ENCODE measurements around the gene GRK6. TPM values are rescaled to one million over a fixed set of nuclear protein-coding genes. Genes with fewer than 3 reads are reported as not detected.

Gene GRK6
- total RNA-seq, 4 donors from 2014 or later = 19.4 to 26.4 (median 23.2) TPM

DNA sequence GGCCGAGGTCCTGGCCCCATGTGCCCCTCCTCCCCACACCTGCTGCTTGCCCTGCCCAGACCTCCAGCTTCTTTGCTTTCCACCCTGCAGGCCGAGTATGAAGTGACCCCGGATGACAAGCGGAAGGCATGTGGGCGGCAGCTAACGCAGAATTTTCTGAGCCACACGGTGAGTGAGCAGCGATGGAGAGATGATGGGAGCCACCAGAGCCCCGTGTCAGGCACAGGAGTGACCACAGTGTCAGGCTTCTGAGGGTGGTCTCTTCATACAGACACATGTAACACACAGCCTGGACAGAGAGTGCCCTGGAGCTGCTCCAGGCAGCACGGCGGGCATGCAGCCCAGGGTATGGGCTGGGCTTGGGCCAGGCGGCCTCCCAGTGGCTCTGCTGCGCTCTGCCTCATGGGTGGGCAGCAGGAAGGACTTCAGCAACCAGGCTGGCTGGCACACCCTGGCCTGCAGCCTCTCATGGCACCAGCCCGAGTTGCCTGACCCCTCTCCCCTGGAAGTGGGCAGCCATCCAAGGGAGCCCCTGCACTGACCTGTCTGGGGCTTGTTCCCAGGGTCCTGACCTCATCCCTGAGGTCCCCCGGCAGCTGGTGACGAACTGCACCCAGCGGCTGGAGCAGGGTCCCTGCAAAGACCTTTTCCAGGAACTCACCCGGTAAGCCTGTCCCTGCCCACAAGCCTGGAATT is 5.8 kb downstream of the GRK6 start:
- 70 to 80% methylated on average over 13 of the region's 18 CpGs for WGBS, 2 donors
- peaks cover 0 to 48% (median 35%) of the 10 kb centered on the region in 4 donors for H3K4me1 ChIP-seq
- no peak overlapping the region for H3K4me3 ChIP-seq
- no peaks in the 10 kb centered on the region for H3K9me3 ChIP-seq
- peak overlapping the region in 3 of 4 donors; percentile 25 to 68 (median 39) for H3K27ac ChIP-seq
- TF ChIP-seq EP300 (IDR thresholded peaks at IDR 0.05) (no peak), POLR2A (IDR thresholded peaks at IDR 0.05) (no peak)
- TF ChIP-seq, protein P1, sequence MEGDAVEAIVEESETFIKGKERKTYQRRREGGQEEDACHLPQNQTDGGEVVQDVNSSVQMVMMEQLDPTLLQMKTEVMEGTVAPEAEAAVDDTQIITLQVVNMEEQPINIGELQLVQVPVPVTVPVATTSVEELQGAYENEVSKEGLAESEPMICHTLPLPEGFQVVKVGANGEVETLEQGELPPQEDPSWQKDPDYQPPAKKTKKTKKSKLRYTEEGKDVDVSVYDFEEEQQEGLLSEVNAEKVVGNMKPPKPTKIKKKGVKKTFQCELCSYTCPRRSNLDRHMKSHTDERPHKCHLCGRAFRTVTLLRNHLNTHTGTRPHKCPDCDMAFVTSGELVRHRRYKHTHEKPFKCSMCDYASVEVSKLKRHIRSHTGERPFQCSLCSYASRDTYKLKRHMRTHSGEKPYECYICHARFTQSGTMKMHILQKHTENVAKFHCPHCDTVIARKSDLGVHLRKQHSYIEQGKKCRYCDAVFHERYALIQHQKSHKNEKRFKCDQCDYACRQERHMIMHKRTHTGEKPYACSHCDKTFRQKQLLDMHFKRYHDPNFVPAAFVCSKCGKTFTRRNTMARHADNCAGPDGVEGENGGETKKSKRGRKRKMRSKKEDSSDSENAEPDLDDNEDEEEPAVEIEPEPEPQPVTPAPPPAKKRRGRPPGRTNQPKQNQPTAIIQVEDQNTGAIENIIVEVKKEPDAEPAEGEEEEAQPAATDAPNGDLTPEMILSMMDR (IDR thresholded peaks at IDR 0.05) = no peak
- no peaks in the 10 kb centered on the region for H3K27me3 ChIP-seq
- no peak for DNase-seq (ENCODE audit: low spot score in 2 of 2)
- peaks cover 0 to 71% (median 40%) of the 10 kb centered on the region in 3 donors for H3K36me3 ChIP-seq

DNA sequence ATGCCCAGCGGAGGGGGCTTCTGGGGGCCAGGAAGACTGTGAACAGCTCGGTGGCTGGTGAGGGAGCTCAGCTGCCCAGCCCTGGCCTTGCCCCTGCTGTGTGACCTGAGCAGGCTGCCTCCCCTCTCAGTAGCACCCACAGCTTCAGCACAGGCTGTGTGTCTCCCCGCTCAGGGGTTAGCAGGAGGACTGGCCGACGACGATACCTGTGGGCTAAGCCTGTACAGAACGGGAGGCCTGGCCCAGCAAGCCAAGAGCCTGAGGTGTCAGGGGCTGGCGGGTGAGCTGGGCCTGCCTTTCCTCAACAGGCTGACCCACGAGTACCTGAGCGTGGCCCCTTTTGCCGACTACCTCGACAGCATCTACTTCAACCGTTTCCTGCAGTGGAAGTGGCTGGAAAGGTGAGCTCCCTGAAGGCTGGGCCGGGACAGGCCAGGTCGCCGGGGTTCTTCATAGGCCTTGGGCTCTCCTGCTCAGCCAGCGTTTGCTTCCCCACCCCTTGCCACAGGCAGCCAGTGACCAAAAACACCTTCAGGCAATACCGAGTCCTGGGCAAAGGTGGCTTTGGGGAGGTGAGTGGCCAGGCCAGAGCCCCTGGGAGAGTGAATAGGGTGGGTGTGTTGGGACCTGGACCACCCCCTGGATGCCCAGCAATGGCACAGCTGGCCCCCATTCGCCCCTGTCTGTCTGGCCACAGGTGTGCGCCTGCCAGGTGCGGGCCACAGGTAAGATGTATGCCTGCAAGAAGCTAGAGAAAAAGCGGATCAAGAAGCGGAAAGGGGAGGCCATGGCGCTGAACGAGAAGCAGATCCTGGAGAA is 6.6 kb downstream of the GRK6 start:
- DNase-seq (ENCODE audit: low spot score in 2 of 2) = no peak
- Histone ChIP-seq H3K4me1 (peaks cover 0 to 41% (median 28%) of the 10 kb centered on the region in 4 donors), H3K36me3 (peaks cover 0 to 79% (median 40%) of the 10 kb centered on the region in 3 donors), H3K27me3 (no peaks in the 10 kb centered on the region), H3K9me3 (no peaks in the 10 kb centered on the region), H3K27ac (peak overlapping the region in 1 of 4 donors; percentile 39), H3K4me3 (no peak overlapping the region)
- 91% methylated on average over 13 to 25 of the region's 25 CpGs for WGBS, 2 donors
- TF ChIP-seq EP300 (IDR thresholded peaks at IDR 0.05) (no peak), POLR2A (IDR thresholded peaks at IDR 0.05) (no peak)
- TF ChIP-seq, protein P1 (IDR thresholded peaks at IDR 0.05) = no peak

DNA sequence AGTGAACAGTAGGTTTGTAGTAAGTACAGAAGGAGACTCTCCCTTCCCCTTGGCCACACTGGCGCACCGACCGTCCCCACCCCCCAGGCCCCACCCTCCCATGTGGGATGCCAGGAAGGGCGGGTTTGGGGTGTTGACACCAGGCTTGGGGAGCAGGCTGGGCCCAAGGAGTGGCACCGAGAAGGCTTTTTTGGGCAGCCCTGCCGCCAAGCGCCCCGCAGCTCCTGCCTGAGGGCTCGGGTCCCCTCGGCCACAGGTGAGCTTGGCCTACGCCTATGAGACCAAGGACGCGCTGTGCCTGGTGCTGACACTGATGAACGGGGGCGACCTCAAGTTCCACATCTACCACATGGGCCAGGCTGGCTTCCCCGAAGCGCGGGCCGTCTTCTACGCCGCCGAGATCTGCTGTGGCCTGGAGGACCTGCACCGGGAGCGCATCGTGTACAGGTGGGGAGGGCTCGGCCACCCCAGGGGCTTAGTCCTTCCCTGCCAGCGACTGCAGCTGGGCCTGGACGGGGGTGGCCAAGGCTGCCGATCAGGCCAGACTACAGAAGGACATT is 7.3 kb downstream of the GRK6 start:
- DNase-seq (ENCODE audit: low spot score in 2 of 2) = no peak
- Histone ChIP-seq H3K4me1 (peaks cover 0 to 34% (median 23%) of the 10 kb centered on the region in 4 donors), H3K27ac (no peak overlapping the region), H3K36me3 (peaks cover 0 to 86% (median 40%) of the 10 kb centered on the region in 3 donors), H3K9me3 (no peaks in the 10 kb centered on the region), H3K4me3 (no peak overlapping the region), H3K27me3 (no peaks in the 10 kb centered on the region)
- WGBS, 2 donors = 92 to 93% methylated on average over 26 of the region's 29 CpGs
- no peak for TF ChIP-seq EP300 (IDR thresholded peaks at IDR 0.05)
- TF ChIP-seq, protein P1 (IDR thresholded peaks at IDR 0.05) = no peak
- no peak for TF ChIP-seq POLR2A (IDR thresholded peaks at IDR 0.05)

DNA sequence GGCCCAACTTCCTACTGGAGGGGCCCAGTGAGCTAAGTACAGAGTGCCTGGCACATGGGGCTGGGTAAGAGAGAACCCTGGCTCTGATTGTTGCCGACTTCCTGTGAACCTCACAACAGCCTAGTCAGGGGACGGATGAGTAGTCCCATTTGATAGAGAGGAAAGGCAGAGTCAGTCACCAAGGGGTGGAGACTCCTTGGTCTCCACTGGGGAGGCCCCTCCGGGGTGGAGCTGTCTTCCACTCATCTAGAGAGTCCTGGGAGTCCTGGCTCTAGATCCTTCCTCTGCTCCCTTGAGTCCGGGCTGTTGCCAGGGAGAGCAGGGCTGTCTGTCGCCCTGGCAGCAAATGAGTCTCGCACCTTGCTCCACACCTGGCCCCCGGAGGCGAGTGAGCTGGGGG is 8.0 kb downstream of the GRK6 start:
- WGBS, 2 donors = 88 to 91% methylated on average over 3 to 5 of the region's 8 CpGs
- no peak overlapping the region for H3K27ac ChIP-seq
- H3K9me3 ChIP-seq = no peaks in the 10 kb centered on the region
- H3K4me3 ChIP-seq = no peak overlapping the region
- no peak for DNase-seq (ENCODE audit: low spot score in 2 of 2)
- peaks cover 0 to 27% (median 18%) of the 10 kb centered on the region in 4 donors for H3K4me1 ChIP-seq
- no peak for TF ChIP-seq POLR2A (IDR thresholded peaks at IDR 0.05)
- TF ChIP-seq EP300 (IDR thresholded peaks at IDR 0.05) = no peak
- TF ChIP-seq, protein P1 (IDR thresholded peaks at IDR 0.05) = no peak
- no peaks in the 10 kb centered on the region for H3K27me3 ChIP-seq
- peaks cover 0 to 93% (median 40%) of the 10 kb centered on the region in 3 donors for H3K36me3 ChIP-seq

Data from tibial nerve (tissue), 4 donors.